Measurements from ENCODE around the gene NIT1. TPM values are rescaled to one million over a fixed set of nuclear protein-coding genes. Genes with fewer than 3 reads are reported as not detected.

NIT1 gene
- total and polyA plus RNA-seq, 10 of the 15 experiments (the other 5 are each of a cell fraction or from before 2014, with no cell fraction given) = 19.2 to 54.4 (median 28.3) TPM

DNA sequence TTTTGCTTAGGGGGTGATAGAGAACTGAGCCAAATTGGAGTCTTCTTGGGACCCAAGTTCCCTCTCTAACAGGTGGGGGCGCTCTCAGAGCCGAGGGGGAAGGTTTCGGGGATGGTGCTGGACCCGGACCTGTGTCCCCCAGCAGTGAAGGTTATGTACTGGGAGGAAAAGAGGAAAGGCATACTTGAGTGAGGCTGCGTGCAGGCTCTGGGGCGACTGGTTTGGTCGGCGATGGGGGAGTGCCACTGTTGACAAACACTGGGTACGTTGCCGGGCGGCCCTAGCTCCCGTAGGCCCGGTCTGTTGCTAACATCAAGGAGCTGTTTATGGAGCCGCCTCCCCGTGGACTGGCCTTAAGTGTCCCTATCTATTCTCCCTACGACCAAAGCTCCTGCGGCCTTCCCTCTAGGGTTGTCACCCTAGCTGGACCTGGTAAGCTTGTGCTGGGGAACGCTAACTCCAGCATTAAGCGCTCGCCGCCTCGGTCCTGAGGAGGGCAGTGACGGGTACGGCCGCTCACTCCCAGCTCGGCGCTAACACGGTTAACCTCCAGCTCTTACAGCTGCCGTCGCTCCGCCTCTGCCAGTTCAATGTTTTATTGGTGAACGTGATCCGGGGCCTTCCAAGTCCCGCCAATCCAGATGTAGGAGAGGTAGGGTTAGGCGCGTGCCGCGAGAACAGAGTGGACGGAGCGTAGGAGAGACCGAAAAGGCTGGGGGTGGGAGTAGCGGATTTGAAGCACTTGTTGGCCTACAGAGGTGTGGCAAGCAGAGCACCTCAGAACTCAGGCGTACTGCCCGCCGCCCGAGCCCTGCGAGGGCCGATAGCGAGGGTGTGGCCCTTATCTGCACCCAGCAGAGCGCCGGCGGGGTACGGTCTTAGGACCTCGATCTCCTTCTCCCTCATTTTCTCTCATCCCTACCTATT lies 48.1 kb downstream of the NIT1 start, which contains the start of gene PPOX (continued):
- TF ChIP-seq NFYB (IDR thresholded peaks at IDR 0.05; ENCODE audit: insufficient read depth, low read depth, low read length) (peak; percentile 94), TCF3 (IDR thresholded peaks at IDR 0.05; ENCODE audit: borderline replicate concordance, insufficient read depth, low read depth, low read length) (peak; percentile 62; the same call in 1 of the 2 replicates), JUND (IDR thresholded peaks at IDR 0.05; ENCODE audit: low read depth, low read length) (0 out of 2 replicates have a peak, but pooled peaks have one; percentile 3), SREBF1 (IDR thresholded peaks at IDR 0.05; ENCODE audit: low read length) (no peak; the same call in 1 of the 2 replicates), IKZF2 (IDR thresholded peaks at IDR 0.05) (0 out of 4 replicates have a peak, but pooled peaks of 1 of the 2 experiments have one; percentile 3), POLR2A (IDR thresholded peaks at IDR 0.05; ENCODE audit: low read depth, low read length) (peak; percentile 88), RAD51 (IDR thresholded peaks at IDR 0.05) (peak; percentile 85), SMARCA5 (IDR thresholded peaks at IDR 0.05) (peak; percentile 66; the same call in 1 of the 2 replicates), NRF1 (conservative IDR thresholded peaks at IDR 0.05; ENCODE audit: low read depth, low read length) (no peak), EED (IDR thresholded peaks at IDR 0.05; ENCODE audit: low read depth) (no peak)
- TF ChIP-seq, protein P1, sequence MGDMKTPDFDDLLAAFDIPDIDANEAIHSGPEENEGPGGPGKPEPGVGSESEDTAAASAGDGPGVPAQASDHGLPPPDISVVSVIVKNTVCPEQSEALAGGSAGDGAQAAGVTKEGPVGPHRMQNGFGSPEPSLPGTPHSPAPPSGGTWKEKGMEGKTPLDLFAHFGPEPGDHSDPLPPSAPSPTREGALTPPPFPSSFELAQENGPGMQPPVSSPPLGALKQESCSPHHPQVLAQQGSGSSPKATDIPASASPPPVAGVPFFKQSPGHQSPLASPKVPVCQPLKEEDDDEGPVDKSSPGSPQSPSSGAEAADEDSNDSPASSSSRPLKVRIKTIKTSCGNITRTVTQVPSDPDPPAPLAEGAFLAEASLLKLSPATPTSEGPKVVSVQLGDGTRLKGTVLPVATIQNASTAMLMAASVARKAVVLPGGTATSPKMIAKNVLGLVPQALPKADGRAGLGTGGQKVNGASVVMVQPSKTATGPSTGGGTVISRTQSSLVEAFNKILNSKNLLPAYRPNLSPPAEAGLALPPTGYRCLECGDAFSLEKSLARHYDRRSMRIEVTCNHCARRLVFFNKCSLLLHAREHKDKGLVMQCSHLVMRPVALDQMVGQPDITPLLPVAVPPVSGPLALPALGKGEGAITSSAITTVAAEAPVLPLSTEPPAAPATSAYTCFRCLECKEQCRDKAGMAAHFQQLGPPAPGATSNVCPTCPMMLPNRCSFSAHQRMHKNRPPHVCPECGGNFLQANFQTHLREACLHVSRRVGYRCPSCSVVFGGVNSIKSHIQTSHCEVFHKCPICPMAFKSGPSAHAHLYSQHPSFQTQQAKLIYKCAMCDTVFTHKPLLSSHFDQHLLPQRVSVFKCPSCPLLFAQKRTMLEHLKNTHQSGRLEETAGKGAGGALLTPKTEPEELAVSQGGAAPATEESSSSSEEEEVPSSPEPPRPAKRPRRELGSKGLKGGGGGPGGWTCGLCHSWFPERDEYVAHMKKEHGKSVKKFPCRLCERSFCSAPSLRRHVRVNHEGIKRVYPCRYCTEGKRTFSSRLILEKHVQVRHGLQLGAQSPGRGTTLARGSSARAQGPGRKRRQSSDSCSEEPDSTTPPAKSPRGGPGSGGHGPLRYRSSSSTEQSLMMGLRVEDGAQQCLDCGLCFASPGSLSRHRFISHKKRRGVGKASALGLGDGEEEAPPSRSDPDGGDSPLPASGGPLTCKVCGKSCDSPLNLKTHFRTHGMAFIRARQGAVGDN (IDR thresholded peaks at IDR 0.05) = no peak
- TF ChIP-seq, protein P2, sequence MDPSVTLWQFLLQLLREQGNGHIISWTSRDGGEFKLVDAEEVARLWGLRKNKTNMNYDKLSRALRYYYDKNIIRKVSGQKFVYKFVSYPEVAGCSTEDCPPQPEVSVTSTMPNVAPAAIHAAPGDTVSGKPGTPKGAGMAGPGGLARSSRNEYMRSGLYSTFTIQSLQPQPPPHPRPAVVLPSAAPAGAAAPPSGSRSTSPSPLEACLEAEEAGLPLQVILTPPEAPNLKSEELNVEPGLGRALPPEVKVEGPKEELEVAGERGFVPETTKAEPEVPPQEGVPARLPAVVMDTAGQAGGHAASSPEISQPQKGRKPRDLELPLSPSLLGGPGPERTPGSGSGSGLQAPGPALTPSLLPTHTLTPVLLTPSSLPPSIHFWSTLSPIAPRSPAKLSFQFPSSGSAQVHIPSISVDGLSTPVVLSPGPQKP (IDR thresholded peaks at IDR 0.05; ENCODE audit: low read depth, low read length) = no peak; the same call in 1 of the 2 replicates
- TF ChIP-seq, protein P3, sequence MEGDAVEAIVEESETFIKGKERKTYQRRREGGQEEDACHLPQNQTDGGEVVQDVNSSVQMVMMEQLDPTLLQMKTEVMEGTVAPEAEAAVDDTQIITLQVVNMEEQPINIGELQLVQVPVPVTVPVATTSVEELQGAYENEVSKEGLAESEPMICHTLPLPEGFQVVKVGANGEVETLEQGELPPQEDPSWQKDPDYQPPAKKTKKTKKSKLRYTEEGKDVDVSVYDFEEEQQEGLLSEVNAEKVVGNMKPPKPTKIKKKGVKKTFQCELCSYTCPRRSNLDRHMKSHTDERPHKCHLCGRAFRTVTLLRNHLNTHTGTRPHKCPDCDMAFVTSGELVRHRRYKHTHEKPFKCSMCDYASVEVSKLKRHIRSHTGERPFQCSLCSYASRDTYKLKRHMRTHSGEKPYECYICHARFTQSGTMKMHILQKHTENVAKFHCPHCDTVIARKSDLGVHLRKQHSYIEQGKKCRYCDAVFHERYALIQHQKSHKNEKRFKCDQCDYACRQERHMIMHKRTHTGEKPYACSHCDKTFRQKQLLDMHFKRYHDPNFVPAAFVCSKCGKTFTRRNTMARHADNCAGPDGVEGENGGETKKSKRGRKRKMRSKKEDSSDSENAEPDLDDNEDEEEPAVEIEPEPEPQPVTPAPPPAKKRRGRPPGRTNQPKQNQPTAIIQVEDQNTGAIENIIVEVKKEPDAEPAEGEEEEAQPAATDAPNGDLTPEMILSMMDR (IDR thresholded peaks at IDR 0.05 in 2 of 3, conservative IDR thresholded peaks at IDR 0.05 in 1 of 3; ENCODE audit: control insufficient read depth in 2 of 3, extremely low read depth in 1 of 3, insufficient read depth in 1 of 3, low read depth in 3 of 3, low read length in 3 of 3) = peak; percentile 50 to 67 (median 61)
- TF ChIP-seq, protein P4, sequence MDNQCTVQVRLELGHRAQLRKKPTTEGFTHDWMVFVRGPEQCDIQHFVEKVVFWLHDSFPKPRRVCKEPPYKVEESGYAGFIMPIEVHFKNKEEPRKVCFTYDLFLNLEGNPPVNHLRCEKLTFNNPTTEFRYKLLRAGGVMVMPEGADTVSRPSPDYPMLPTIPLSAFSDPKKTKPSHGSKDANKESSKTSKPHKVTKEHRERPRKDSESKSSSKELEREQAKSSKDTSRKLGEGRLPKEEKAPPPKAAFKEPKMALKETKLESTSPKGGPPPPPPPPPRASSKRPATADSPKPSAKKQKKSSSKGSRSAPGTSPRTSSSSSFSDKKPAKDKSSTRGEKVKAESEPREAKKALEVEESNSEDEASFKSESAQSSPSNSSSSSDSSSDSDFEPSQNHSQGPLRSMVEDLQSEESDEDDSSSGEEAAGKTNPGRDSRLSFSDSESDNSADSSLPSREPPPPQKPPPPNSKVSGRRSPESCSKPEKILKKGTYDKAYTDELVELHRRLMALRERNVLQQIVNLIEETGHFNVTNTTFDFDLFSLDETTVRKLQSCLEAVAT (IDR thresholded peaks at IDR 0.05) = peak; percentile 67; the same call in 1 of the 2 replicates
- TF ChIP-seq, protein P5, sequence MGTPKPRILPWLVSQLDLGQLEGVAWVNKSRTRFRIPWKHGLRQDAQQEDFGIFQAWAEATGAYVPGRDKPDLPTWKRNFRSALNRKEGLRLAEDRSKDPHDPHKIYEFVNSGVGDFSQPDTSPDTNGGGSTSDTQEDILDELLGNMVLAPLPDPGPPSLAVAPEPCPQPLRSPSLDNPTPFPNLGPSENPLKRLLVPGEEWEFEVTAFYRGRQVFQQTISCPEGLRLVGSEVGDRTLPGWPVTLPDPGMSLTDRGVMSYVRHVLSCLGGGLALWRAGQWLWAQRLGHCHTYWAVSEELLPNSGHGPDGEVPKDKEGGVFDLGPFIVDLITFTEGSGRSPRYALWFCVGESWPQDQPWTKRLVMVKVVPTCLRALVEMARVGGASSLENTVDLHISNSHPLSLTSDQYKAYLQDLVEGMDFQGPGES (IDR thresholded peaks at IDR 0.05) = 0 out of 2 replicates have a peak, but pooled peaks have one; percentile 43
- TF ChIP-seq, protein P6, sequence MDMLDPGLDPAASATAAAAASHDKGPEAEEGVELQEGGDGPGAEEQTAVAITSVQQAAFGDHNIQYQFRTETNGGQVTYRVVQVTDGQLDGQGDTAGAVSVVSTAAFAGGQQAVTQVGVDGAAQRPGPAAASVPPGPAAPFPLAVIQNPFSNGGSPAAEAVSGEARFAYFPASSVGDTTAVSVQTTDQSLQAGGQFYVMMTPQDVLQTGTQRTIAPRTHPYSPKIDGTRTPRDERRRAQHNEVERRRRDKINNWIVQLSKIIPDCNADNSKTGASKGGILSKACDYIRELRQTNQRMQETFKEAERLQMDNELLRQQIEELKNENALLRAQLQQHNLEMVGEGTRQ (IDR thresholded peaks at IDR 0.05; ENCODE audit: borderline replicate concordance, low read depth, low read length) = peak; percentile 9; the same call in 1 of the 2 replicates

Measured in GM12878 (cell line).